CD4-positive, alpha-beta T cell (primary cell): ENCODE results near the gene NDUFS6. TPM values are rescaled to one million over a fixed set of nuclear protein-coding genes. Genes with fewer than 3 reads are reported as not detected.

ENCODE experiments used
- ATAC-seq: fragments of 200-7000 bp; cut with Tn5 transposase; one replicate; pipeline ENCODE4 v1.10.0; 2022; ENCODE audit warnings: mild to moderate bottlenecking; ENCODE audit not compliant: poor library complexity
- CTCF ChIA-PET: fragments of 350-600 bp; sonication (Branson Sonifier 250); formaldehyde crosslinking; loops from one replicate; lab custom pipeline; 2021; ENCODE audit warnings: antibody characterized with exemption, inconsistent platforms; lab: Charles Lee
- POLR2A ChIA-PET: fragments of 350-600 bp; sonication (Branson Sonifier 250); formaldehyde crosslinking; loops from one replicate; lab custom pipeline; 2021; ENCODE audit warnings: antibody characterized with exemption, inconsistent platforms; lab: Charles Lee
- DNase-seq, 14 experiments: peaks; one replicate each; pipeline ENCODE4 v3.0.0-alpha.2; 2013 to 2020; ENCODE audit warnings: mixed read lengths in 2 of 14
- H3K27ac ChIP-seq, 2 donors: one replicate each; pipeline versions ENCODE4 v1.5.1 to v1.7.0; 2013; ENCODE audit warnings: low read length in 2 of 2, low read depth in 1 of 2, mild to moderate bottlenecking in 1 of 2
- H3K27me3 ChIP-seq, 2 experiments: 1 replicate in 1 of 2; 2 replicates in 1 of 2; pipeline versions ENCODE4 v1.6.1 to v1.7.0; 2013; ENCODE audit warnings: low read length in 2 of 2, control low read depth in 1 of 2, mild to moderate bottlenecking in 1 of 2, moderate library complexity in 1 of 2; ENCODE audit not compliant: insufficient read depth in 2 of 2, control insufficient read depth in 1 of 2
- H3K36me3 ChIP-seq: one replicate; pipeline ENCODE4 v1.6.1; 2013; ENCODE audit warnings: low read length, control low read depth; ENCODE audit not compliant: insufficient read depth
- H3K4me1 ChIP-seq: one replicate; pipeline ENCODE4 v1.6.1; 2013; ENCODE audit warnings: low read length, control low read depth; ENCODE audit not compliant: insufficient read depth
- H3K4me3 ChIP-seq: one replicate; pipeline ENCODE4 v1.5.1; 2013; ENCODE audit warnings: mild to moderate bottlenecking, low read length, moderate library complexity
- H3K9me3 ChIP-seq, 2 experiments: 1 replicate in 1 of 2; 2 replicates in 1 of 2; pipeline versions ENCODE4 v1.6.1 to v1.7.0; 2013; ENCODE audit warnings: low read length in 2 of 2, mild to moderate bottlenecking in 2 of 2, control low read depth in 1 of 2, moderate library complexity in 1 of 2; ENCODE audit not compliant: control insufficient read depth in 1 of 2, insufficient read depth in 1 of 2
- H3K27ac Mint-ChIP-seq: one replicate; pipeline ENCODE4 v1.8.0; 2020; ENCODE audit warnings: mixed read lengths
- H3K27me3 Mint-ChIP-seq: one replicate; pipeline ENCODE4 v1.8.0; 2021; ENCODE audit warnings: mixed read lengths
- H3K36me3 Mint-ChIP-seq: one replicate; pipeline ENCODE4 v1.8.0; 2021; ENCODE audit warnings: low read depth, mixed read lengths
- H3K4me1 Mint-ChIP-seq: one replicate; pipeline ENCODE4 v1.8.0; 2021; ENCODE audit warnings: low read depth, mixed read lengths
- H3K4me3 Mint-ChIP-seq: one replicate; pipeline ENCODE4 v1.8.0; 2020; ENCODE audit warnings: mild to moderate bottlenecking, mixed read lengths
- H3K9me3 Mint-ChIP-seq: one replicate; pipeline ENCODE4 v1.8.0; 2020; ENCODE audit warnings: mixed read lengths
- intact Hi-C, 2 experiments: fragments of 100-400 bp; cut with DNase I in 1 of 2; cut with micrococcal nuclease in 1 of 2; formaldehyde crosslinking; loops; one replicate each; pipeline versions ENCODE4 v1.15.1 to v1.9.0; 2023 to 2025; cut with DNase I, micrococcal nuclease
- total RNA-seq, 174 experiments: library from RNA in 2 of 174; stranded (reverse) in 2 of 174; gene quantifications; one replicate each; pipeline ENCODE4 v1.2.3 and lab custom pipeline; 2021 to 2026
- TF ChIP-seq, protein P1 (sequence below): fragments of 200-600 bp; IDR thresholded peaks from one replicate; pipeline ENCODE4 v1.8.0; 2022; ENCODE audit warnings: antibody characterized with exemption, mild to moderate bottlenecking

The NDUFS6 gene
- total RNA-seq, 2 experiments from 2014 or later: 13.1 to 17.5 TPM

- H3K9me3 ChIP-seq: peaks cover 0 to 12% of the 10 kb centered on the region in 2 experiments
- H3K4me1 ChIP-seq: no peaks in the 10 kb centered on the region
- Mint-ChIP-seq H3K4me3 (no peak overlapping the region), H3K27me3 (peaks cover 70% of the 10 kb centered on the region), H3K4me1 (no peaks in the 10 kb centered on the region), H3K27ac (no peak overlapping the region), H3K9me3 (no peaks in the 10 kb centered on the region), H3K36me3 (no peaks in the 10 kb centered on the region)
- ATAC-seq (no peak), DNase-seq (no peak)
- CTCF ChIA-PET: no interaction called here
- no peak overlapping the region for H3K4me3 ChIP-seq
- H3K27ac ChIP-seq: no peak overlapping the region
- intact Hi-C loops: no loop called here
- H3K36me3 ChIP-seq: no peaks in the 10 kb centered on the region
- POLR2A ChIA-PET: no interaction called here
- TF ChIP-seq, protein P1, sequence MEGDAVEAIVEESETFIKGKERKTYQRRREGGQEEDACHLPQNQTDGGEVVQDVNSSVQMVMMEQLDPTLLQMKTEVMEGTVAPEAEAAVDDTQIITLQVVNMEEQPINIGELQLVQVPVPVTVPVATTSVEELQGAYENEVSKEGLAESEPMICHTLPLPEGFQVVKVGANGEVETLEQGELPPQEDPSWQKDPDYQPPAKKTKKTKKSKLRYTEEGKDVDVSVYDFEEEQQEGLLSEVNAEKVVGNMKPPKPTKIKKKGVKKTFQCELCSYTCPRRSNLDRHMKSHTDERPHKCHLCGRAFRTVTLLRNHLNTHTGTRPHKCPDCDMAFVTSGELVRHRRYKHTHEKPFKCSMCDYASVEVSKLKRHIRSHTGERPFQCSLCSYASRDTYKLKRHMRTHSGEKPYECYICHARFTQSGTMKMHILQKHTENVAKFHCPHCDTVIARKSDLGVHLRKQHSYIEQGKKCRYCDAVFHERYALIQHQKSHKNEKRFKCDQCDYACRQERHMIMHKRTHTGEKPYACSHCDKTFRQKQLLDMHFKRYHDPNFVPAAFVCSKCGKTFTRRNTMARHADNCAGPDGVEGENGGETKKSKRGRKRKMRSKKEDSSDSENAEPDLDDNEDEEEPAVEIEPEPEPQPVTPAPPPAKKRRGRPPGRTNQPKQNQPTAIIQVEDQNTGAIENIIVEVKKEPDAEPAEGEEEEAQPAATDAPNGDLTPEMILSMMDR: no peak
- peaks cover 31 to 49% of the 10 kb centered on the region in 2 experiments for H3K27me3 ChIP-seq
Observed at GRCh38 chr5:1852324-1852947, 51.2 kb downstream of the NDUFS6 start.

DNA sequence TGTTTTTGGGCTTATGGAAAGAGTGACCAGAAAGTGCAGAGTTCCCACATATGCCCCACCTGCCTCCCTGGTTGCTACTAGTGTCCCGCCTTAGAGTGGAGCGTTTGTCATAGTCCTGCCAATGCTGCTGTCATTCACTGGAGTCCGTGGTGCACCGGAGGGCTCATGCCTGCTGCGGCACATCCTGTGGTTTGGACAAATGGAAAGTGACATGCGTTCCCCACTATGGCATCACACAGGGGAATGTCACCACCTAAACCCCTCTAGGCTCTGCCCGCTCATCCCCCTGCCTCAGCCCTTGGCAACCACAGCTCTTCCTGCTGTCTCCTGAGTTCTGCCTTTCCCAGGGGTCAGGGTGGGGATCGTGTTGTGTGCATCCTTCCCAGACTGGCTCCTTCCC is 52.3 kb downstream of the NDUFS6 start:
- ChIA-PET POLR2A (no interaction called here), CTCF (no interaction called here)
- H3K9me3 Mint-ChIP-seq: no peaks in the 10 kb centered on the region
- Histone ChIP-seq H3K4me1 (no peaks in the 10 kb centered on the region), H3K27me3 (peaks cover 31 to 49% of the 10 kb centered on the region in 2 experiments), H3K27ac (no peak overlapping the region), H3K36me3 (no peaks in the 10 kb centered on the region), H3K9me3 (peaks cover 0 to 11% of the 10 kb centered on the region in 2 experiments), H3K4me3 (no peak overlapping the region)
- no peak overlapping the region for H3K27ac Mint-ChIP-seq
- intact Hi-C loops: no loop called here
- DNase-seq (no peak), ATAC-seq (no peak)
- H3K4me1 Mint-ChIP-seq: no peaks in the 10 kb centered on the region
- H3K27me3 Mint-ChIP-seq: peaks cover 62% of the 10 kb centered on the region
- TF ChIP-seq, protein P1: no peak
- H3K4me3 Mint-ChIP-seq: no peak overlapping the region
- H3K36me3 Mint-ChIP-seq: no peaks in the 10 kb centered on the region

- Histone ChIP-seq H3K36me3 (no peaks in the 10 kb centered on the region), H3K27me3 (peaks cover 29 to 38% of the 10 kb centered on the region in 2 experiments), H3K4me1 (no peaks in the 10 kb centered on the region), H3K27ac (no peak overlapping the region), H3K4me3 (no peak overlapping the region), H3K9me3 (peaks cover 0 to 6% of the 10 kb centered on the region in 2 experiments)
- H3K36me3 Mint-ChIP-seq: no peaks in the 10 kb centered on the region
- intact Hi-C loops: no loop called here
- no peak overlapping the region for H3K4me3 Mint-ChIP-seq
- no peak overlapping the region for H3K27ac Mint-ChIP-seq
- TF ChIP-seq, protein P1: no peak
- ChIA-PET CTCF (no interaction called here), POLR2A (no interaction called here)
- peaks cover 50% of the 10 kb centered on the region for H3K27me3 Mint-ChIP-seq
- no peak for ATAC-seq
- no peaks in the 10 kb centered on the region for H3K4me1 Mint-ChIP-seq
- no peaks in the 10 kb centered on the region for H3K9me3 Mint-ChIP-seq
- no peak for DNase-seq
Observed at GRCh38 chr5:1855075-1855474, 53.9 kb downstream of the NDUFS6 start.
